CD1c-positive myeloid dendritic cell (primary cell): ENCODE data around the gene HECW1.

Source experiments
- DNase-seq: peaks from one replicate; pipeline ENCODE4 v3.0.0-alpha.2; 2016; ENCODE audit errors: extremely low spot score

The HECW1 gene

GRCh38 chr7:43612128-43612527 lies 499.7 kb downstream of the HECW1 start:
- no peak for DNase-seq

GRCh38 chr7:43612599-43613589 lies 500.4 kb downstream of the HECW1 start:
- DNase-seq: no peak
